ENCODE measurements around the gene FCRL6.

FCRL6 gene

DNA sequence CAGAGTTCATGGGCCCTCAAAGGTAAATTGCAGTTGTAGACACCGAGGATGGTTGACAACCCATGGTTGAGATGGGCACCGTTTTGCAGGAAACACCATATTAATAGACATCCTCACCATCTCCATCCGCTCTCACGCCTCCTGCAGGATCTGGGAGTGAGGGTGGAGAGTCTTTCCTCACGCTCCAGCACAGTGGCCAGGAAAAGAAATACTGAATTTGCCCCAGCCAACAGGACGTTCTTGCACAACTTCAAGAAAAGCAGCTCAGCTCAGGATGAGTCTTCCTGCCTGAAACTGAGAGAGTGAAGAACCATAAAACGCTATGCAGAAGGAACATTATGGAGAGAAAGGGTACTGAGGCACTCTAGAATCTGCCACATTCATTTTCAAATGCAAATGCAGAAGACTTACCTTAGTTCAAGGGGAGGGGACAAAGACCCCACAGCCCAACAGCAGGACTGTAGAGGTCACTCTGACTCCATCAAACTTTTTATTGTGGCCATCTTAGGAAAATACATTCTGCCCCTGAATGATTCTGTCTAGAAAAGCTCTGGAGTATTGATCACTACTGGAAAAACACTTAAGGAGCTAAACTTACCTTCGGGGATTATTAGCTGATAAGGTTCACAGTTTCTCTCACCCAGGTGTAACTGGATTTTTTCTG lies 33.8 kb downstream of the FCRL6 start:
- DNase-seq: no peak

GRCh38 chr1:159838715-159839114 lies 36.6 kb downstream of the FCRL6 start:
- DNase-seq: no peak

- no peak for DNase-seq
Measured at GRCh38 chr1:159839116-159839849, 37.1 kb downstream of the FCRL6 start.

DNA sequence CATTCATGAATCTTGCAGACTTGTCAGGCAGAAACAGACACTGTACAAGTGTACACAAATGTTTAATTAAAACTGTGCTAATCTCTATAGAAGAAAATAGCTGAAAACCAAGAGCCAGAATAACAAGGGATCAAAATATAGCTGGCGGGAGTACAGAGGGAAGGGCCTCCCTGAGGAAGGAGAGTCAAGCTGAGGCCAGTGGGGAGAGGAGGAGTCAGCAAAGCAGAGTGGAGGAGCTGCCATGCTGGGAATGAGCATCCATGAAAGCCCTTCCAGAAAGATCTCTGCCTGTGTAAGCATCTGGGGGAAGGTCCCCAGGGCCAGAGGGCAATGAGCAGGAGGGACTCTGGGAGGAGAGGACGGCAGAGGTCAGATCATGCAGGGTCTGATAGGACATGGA lies 39.6 kb downstream of the FCRL6 start:
- DNase-seq: no peak

DNA sequence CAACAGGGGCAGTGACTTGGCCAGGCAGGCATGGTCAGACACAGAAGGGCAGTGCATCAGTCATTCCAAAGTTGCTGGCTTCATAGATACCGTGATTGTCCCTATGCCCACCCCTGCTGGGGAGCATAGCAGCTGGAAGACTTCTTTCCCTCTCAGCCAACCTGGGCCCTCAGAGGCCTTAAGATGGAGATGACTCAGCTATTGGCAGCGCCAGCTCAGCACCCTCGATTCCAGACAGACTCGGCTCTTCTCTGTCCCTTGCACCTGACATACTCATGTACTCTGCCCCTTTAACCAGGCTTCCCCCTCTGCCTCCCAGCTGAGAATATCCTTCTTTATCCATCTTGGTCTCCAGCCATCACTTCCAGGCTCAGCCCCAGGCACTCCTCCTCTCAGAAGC lies 41.3 kb downstream of the FCRL6 start:
- DNase-seq: no peak

GRCh38 chr1:159845751-159846629 lies 43.8 kb downstream of the FCRL6 start:
- no peak for DNase-seq

DNA sequence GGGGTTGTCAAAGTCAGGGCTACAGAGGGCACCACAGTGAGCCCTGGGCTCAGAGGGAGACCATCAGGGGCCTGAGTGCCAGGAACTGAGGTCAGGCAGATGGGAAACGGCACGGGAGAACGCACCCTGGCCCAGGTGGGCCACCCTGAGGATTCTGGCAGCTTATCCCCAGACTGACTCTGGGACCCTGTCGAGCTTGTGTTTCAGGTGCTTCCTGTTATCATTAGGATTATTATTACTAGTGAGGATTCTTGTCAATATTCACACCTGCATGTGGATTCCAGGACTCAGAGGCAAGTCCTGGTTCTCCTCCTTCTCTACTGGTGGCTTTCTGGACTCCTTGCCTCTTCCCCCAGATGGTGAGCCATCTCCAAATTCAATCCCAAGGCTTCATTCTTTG lies 45.1 kb downstream of the FCRL6 start:
- no peak for DNase-seq

DNA sequence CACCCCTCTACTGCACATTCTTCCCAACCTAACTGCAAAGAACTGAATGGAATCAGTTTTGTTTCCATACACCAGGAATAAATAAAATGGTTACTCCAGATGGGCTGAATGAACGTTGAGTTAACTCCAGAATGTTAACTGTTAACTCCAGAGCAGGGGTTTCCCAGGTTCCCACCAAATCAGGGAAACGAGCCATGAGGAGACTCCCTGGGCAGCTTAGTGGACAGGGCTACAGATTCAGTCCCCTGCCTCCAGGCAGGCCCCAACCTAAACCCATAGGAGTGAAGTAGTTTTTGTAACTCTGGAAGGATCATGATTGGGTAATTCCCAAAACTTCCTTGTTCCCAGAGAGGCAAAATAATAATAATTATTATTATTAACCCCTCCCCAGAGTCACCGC lies 46.2 kb downstream of the FCRL6 start:
- no peak for DNase-seq

DNA sequence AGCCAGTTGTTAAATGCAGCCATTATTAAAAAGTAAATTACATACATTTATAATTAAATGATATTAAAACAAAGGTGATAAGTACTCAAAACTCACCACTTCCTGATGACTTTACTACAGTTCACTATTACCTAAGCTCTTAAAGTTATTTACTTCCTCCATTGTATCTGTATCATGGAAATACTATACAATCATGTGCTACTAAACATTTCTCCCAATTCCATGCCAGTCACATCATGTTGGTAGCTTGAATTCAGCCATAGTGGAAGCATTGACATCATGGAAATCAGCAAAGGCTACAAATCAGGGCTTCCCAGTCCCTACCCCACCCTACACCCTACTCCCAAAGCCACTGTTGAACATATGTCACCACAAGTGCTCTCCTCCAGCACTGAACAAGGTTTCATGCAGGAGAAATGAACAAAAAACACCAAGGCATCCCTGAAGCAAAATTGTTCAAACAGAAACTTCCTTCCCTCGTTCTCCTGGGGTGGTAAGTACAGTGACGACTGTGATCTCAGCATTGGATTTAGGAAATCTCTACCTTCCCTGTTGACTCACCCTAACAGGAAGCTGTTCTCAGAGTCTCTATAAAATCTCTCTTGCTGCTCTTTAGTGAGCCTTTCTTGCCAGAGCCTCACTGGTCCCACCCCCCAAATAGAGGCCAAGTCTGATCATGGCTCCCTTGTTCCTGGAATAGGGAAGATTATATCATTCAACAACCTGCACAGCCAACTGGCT lies 47.6 kb downstream of the FCRL6 start:
- no peak for DNase-seq

GRCh38 chr1:159851407-159851806 lies 49.2 kb downstream of the FCRL6 start:
- DNase-seq: no peak

- DNase-seq: no peak
Measured at GRCh38 chr1:159853417-159854115, 51.4 kb downstream of the FCRL6 start.

DNA sequence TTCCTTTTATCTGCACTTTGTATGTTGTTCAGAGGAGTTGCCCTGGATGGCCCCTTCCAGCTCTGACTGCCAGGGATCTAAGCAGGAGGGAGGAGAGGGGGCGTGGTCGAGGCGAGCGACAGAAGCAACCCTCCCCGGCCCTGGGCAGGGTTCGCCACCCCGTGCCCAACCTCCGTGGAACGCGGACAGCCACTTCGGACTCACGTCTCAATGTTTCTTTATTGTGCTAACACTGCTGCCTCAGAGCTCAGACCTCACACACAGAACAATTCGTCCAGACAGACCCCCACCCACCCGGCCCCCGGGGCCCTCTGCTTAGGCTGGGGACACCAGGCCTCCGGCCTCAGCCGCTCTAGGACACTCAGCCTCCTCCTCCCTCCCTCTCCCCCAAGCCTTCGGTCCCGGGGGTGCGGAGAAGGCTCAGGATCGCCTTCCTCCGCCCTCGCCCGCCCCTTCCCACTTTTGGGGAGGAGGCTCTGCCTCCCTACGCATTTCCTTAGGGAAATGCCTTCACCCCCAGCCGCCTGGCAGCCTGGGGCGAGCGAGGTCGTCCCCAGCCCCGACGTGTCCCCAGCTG lies 52.0 kb downstream of the FCRL6 start:
- DNase-seq: no peak

- DNase-seq: peak; percentile 78
Measured at GRCh38 chr1:159854693-159855192, 52.6 kb downstream of the FCRL6 start.

DNA sequence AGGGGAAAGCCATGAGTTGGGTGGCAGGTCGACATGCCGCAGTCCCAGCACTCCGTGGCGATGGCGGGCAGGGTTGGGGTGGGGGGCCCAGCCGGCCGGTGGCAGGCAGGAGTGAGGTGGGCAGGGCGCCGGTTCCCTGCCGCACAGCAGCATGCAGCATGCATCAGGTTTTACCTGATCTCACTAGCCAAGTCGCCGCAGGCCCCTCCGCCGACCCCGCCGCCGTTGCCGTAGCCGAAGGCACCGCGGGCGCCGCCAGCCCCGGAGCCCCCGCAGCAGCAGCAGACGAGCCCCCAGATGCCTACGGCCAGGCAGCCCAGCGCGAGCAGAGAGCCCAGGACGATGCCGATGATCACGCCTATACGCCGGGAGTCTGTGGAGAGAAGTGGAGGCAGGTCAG lies 53.5 kb downstream of the FCRL6 start:
- no peak for DNase-seq

GRCh38 chr1:159856576-159856975 lies 54.4 kb downstream of the FCRL6 start:
- DNase-seq: no peak

- no peak for DNase-seq
Measured at GRCh38 chr1:159857889-159858288, 55.7 kb downstream of the FCRL6 start.

DNA sequence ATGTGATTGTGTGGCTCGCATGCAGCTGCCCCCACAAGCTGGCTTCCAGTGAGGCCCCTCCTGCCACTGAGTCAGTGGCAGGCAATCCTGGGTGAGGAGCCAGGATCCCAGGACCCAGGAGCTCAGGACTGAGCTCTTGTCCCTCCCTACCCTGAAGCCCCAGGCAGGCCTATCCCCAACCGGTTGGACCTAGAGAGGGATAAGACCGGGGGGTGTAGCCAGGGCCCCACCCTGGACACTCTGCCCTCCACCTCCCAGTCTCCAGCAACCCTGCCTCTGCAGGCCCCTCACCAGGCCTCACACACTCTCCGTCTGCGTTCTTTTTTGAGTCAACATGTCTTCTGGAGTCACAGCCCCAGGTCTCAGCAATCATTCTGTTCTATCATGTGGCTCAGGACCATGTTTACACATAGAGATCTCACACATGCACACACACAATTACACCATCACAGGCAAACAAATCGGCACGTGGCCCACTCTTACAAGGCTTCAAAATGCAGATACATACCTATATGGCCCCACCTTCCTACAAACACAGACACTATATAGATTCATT lies 57.7 kb downstream of the FCRL6 start:
- DNase-seq: no peak

GRCh38 chr1:159860456-159860855 lies 58.3 kb downstream of the FCRL6 start:
- DNase-seq: no peak

- no peak for DNase-seq
Measured at GRCh38 chr1:159861218-159861617, 59.1 kb downstream of the FCRL6 start.

DNA sequence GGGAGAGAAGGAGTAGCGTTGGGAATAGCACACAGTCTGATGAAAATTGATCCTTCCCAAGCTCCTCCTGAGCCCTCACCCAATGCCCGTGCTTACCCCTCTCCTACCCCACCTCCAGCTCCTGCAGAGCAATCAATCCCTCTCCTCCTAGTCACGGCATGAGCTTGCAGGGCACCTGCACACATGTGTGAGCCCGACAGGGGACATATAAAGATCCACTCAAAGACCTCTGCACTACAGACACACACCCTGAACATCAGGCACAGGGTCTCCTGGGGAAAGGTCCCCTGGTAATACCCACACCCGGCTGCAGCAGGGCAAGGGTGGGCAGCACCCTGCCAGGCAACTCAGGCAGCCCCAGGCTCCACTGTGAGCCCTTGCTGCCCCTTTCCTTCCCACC lies 59.9 kb downstream of the FCRL6 start:
- DNase-seq: no peak

DNA sequence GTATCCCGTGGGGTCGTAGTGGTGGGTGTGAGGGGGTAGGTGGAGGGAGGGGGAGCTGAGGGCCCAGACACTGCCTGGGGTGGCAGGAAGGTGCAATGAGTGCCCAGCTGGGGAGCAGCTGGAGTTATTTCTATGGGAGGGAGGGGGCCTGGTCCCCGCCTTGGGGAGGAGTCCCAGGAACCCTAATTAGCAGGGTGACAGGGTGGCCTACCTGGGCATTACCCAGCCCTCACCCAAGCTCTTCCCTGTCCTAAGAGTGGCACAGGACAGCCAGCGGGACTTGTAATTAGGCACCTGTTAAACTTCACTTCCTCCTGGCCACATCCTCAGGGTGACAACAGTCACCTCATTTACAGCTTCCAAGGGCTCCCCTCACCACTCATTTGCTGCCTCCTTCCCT lies 60.4 kb downstream of the FCRL6 start, which contains the start of gene VSIG8:
Gene VSIG8 (minus strand): TSS at position 101 of the 400 bp plus-strand sequence. CDS start 136 bp downstream, outside the sequence.
- DNase-seq: no peak

Data from activated CD4-positive, alpha-beta T cell treated with anti-CD3 and anti-CD28 coated beads, Interleukin-2, amount 50 U/mL, for 16 hours (primary cell).